NB4 (cell line): Measurements from ENCODE around the gene TPR.

Experiments used
- DNase-seq: peaks from one replicate; pipeline ENCODE4 v3.0.0; 2010; ENCODE audit warnings: low read depth
- H3K4me3 ChIP-seq: one replicate; pipeline ENCODE4 v1.5.1; 2011; ENCODE audit warnings: mild to moderate bottlenecking, low read depth, low read length, moderate library complexity
- MYC ChIP-seq: IDR thresholded peaks from 2 replicates; pipeline ENCODE4 v1.6.1; 2011; ENCODE audit warnings: low read depth, low read length
- POLR2A ChIP-seq: IDR thresholded peaks from 2 replicates; pipeline ENCODE4 v1.6.1; 2011; ENCODE audit warnings: mild to moderate bottlenecking; ENCODE audit not compliant: insufficient read length; ENCODE audit errors: extremely low read depth
- TF ChIP-seq, protein P1 (sequence below): IDR thresholded peaks from 2 replicates; pipeline ENCODE4 v1.6.1; 2011; ENCODE audit warnings: low read depth, low read length
- TF ChIP-seq, protein P2 (sequence below): IDR thresholded peaks from one replicate; pipeline ENCODE4 v1.5.1; 2012; ENCODE audit warnings: low read depth, low read length

TPR gene

DNA sequence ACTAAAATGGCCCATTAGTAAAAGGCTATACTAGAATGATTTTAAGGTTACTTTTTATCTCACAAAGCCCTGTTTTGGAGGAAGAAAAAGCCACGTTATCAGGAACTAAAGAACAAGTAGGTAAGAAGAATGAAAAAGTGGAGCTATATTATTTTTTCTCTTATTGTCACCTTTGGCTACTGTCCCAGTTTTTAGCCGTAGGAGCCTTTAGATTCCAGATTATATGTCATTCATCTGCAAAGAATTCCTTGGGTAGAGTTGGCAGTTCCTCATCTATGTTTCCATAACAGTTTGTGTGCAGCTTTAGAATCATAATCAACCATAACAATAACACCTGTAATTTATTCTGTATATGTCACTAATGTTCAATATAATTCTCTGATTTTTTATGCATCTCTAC, 83.8 kb downstream of the TPR start:
- no peak overlapping the region for H3K4me3 ChIP-seq
- TF ChIP-seq MYC (no peak), POLR2A (no peak)
- TF ChIP-seq, protein P1, sequence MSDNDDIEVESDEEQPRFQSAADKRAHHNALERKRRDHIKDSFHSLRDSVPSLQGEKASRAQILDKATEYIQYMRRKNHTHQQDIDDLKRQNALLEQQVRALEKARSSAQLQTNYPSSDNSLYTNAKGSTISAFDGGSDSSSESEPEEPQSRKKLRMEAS = no peak
- TF ChIP-seq, protein P2, sequence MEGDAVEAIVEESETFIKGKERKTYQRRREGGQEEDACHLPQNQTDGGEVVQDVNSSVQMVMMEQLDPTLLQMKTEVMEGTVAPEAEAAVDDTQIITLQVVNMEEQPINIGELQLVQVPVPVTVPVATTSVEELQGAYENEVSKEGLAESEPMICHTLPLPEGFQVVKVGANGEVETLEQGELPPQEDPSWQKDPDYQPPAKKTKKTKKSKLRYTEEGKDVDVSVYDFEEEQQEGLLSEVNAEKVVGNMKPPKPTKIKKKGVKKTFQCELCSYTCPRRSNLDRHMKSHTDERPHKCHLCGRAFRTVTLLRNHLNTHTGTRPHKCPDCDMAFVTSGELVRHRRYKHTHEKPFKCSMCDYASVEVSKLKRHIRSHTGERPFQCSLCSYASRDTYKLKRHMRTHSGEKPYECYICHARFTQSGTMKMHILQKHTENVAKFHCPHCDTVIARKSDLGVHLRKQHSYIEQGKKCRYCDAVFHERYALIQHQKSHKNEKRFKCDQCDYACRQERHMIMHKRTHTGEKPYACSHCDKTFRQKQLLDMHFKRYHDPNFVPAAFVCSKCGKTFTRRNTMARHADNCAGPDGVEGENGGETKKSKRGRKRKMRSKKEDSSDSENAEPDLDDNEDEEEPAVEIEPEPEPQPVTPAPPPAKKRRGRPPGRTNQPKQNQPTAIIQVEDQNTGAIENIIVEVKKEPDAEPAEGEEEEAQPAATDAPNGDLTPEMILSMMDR = no peak
- DNase-seq = no peak

- TF ChIP-seq, protein P2 = no peak
- TF ChIP-seq POLR2A (no peak), MYC (no peak)
- TF ChIP-seq, protein P1 = no peak
- DNase-seq = no peak
- H3K4me3 ChIP-seq = no peak overlapping the region
These were observed 85.0 kb downstream of the TPR start for GRCh38 chr1:186289943-186290545.

DNA sequence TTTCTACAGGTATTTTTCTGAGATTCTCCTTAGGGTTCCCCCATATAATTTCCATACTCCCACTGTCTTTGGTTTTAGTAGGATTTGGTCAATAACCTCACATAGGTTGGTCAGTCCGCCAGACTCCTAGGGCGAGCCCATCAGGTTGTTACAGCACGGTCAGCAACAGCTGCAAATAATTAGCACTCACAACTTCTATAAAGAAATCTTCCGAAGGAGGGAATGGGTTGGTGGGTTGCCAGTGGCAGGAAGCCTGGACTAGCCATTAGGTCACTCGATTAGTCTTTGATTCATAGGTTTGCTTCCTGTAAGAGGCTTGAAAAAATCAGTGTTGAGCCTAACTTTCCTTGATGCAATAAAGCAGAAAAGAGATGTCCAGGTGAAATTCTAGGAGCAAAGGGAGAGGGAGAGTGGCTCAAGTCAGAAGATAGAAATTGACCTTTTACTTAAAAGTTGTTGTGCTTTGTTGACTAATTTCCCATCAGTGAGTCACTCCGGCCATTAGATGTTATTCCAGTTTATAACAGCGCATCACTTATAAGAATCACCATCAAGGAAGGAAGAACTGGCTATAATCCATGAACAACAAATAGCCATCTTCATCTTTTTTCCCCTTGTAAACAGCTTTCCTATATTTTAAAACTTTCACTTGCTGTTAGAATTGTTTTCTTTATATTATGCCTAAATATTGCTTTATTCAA, 88.3 kb downstream of the TPR start:
- DNase-seq = no peak
- H3K4me3 ChIP-seq = no peak overlapping the region
- TF ChIP-seq POLR2A = no peak
- TF ChIP-seq, protein P2 = no peak
- TF ChIP-seq, protein P1 = no peak
- TF ChIP-seq MYC = no peak

DNA sequence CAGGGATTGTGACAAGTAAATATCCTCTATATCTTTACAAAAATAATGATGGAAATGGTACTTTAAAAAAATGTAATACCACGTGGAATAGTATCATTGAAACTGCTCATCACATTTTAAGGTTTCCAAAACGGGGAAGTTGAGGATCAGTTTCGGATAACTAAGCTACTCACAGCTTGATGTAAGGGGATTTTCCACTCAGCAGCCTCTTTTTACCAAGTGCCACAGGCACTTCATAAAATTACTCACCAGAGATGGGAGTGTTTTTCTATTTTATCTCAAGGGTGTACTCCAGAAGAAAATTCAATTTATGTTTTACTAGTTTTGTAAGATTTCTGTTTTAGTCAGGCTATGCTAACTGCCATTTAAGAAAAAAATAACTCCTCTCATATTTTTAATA, 91.7 kb downstream of the TPR start:
- no peak overlapping the region for H3K4me3 ChIP-seq
- TF ChIP-seq, protein P1 = no peak
- TF ChIP-seq POLR2A (no peak), MYC (no peak)
- TF ChIP-seq, protein P2 = no peak
- no peak for DNase-seq

DNA sequence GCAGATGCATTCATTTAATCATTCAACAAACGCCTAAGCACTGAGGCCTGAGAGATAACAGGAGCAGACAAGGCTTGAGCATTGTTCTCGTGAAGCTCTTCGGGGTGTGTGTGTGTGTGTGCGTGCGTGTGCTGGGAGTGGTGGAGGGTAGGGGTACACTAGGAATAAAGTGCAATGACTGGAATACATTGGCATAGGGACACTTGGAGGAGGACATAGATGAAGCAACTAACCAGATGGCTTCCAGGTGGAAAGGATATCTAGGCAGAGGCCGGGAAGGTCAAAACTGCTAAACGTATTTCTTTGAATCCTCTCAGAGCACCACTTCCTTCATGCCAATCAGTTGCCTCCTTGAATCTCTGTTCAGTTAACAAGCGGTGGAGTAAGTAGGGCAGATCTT, 92.6 kb downstream of the TPR start:
- no peak for DNase-seq
- H3K4me3 ChIP-seq = no peak overlapping the region
- TF ChIP-seq, protein P2 = no peak
- TF ChIP-seq, protein P1 = no peak
- TF ChIP-seq MYC = no peak
- TF ChIP-seq POLR2A = no peak

DNA sequence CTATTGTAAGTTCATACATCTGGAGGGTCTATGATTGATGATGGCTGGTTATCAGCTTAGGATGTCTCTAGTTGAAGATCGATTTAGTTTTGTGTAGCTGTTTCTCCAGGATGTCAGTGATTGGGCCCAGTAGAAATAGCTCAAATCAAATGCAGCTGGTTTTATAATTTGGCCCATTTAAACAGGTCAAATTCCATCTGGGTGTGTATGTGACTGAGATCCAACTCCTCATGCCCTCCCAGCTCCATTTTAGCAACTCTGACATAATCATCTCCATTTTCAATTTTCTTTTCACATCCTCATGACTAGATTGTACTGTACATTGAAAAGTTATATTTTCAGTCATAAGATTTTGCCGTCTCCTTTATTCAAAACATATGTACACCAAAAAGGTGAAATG, 99.2 kb downstream of the TPR start:
- TF ChIP-seq POLR2A = no peak
- TF ChIP-seq, protein P2 = no peak
- TF ChIP-seq MYC = no peak
- TF ChIP-seq, protein P1 = no peak
- H3K4me3 ChIP-seq = no peak overlapping the region
- no peak for DNase-seq
